Loucy (cell line): ENCODE results near the gene NFATC1.

Source experiments
- H2AFZ ChIP-seq: fragments of 200-600 bp; sonication (generic); 2 replicates; pipeline ENCODE4 v1.6.0; 2016; ENCODE audit warnings: antibody characterized with exemption, mild to moderate bottlenecking, low read length, moderate library complexity
- H3F3A ChIP-seq: fragments of 200-600 bp; 2 replicates; pipeline ENCODE4 v1.6.0; 2016; ENCODE audit warnings: antibody characterized with exemption, low read depth, mild to moderate bottlenecking
- H3K27me3 ChIP-seq: fragments of 200-600 bp; sonication (generic); 2 replicates; pipeline ENCODE4 v1.6.1; 2014; ENCODE audit warnings: low read length, mild to moderate bottlenecking; ENCODE audit not compliant: insufficient read depth, poor library complexity, severe bottlenecking
- H3K36me3 ChIP-seq: fragments of 200-600 bp; sonication (generic); 2 replicates; pipeline ENCODE4 v1.6.1; 2016; ENCODE audit warnings: low read length; ENCODE audit not compliant: insufficient read depth
- H3K4me1 ChIP-seq: fragments of 200-600 bp; sonication (generic); 2 replicates; pipeline ENCODE4 v1.5.1; 2014; ENCODE audit warnings: low read length, mild to moderate bottlenecking; ENCODE audit not compliant: insufficient read depth, poor library complexity, severe bottlenecking
- H3K4me2 ChIP-seq: fragments of 200-600 bp; sonication (generic); 2 replicates; pipeline ENCODE4 v1.6.0; 2014; ENCODE audit warnings: antibody characterized with exemption, low read length, low read depth, mild to moderate bottlenecking; ENCODE audit not compliant: poor library complexity, severe bottlenecking
- H3K4me3 ChIP-seq: fragments of 200-600 bp; sonication (generic); 2 replicates; pipeline ENCODE4 v1.5.1; 2014; ENCODE audit warnings: low read length, mild to moderate bottlenecking, mixed read lengths; ENCODE audit not compliant: poor library complexity, severe bottlenecking
- H3K79me2 ChIP-seq: fragments of 200-600 bp; sonication (generic); 2 replicates; pipeline ENCODE4 v1.6.1; 2014; ENCODE audit warnings: low read length; ENCODE audit not compliant: insufficient read depth
- H3K9ac ChIP-seq: fragments of 200-600 bp; sonication (generic); 2 replicates; pipeline ENCODE4 v1.6.0; 2014; ENCODE audit warnings: mild to moderate bottlenecking, low read depth, low read length, moderate library complexity; ENCODE audit not compliant: poor library complexity, severe bottlenecking
- H3K9me2 ChIP-seq: fragments of 200-600 bp; sonication (generic); replicated peaks from 2 replicates; pipeline ENCODE4 v1.6.1; 2016; ENCODE audit warnings: low read depth, low read length, mixed read lengths
- H3K9me3 ChIP-seq: fragments of 200-600 bp; sonication (generic); 2 replicates; pipeline ENCODE4 v1.6.1; 2014; ENCODE audit warnings: mild to moderate bottlenecking, antibody characterized with exemption, low read length, low read depth; ENCODE audit not compliant: insufficient read depth
- H4K20me1 ChIP-seq: fragments of 200-600 bp; sonication (generic); 2 replicates; pipeline ENCODE4 v1.6.0; 2014; ENCODE audit warnings: antibody characterized with exemption, low read length, mild to moderate bottlenecking; ENCODE audit not compliant: insufficient read depth, poor library complexity, severe bottlenecking
- CTCF ChIP-seq: fragments of 200-600 bp; sonication (generic); conservative IDR thresholded peaks from 2 replicates; pipeline ENCODE4 v1.5.1; 2014; ENCODE audit warnings: mild to moderate bottlenecking, antibody characterized with exemption, low read length
- EZH2phosphoT487 ChIP-seq: fragments of 200-600 bp; IDR thresholded peaks from 2 replicates; pipeline ENCODE4 v1.6.1; 2018; ENCODE audit warnings: antibody characterized with exemption, mild to moderate bottlenecking, moderate library complexity, borderline replicate concordance

The NFATC1 gene

GRCh38 chr18:79560861-79561210, 165.1 kb downstream of the NFATC1 start:
- Histone ChIP-seq H3K4me2 (no peak overlapping the region), H3K79me2 (no peaks in the 10 kb centered on the region), H3K4me3 (no peak overlapping the region), H3K9ac (no peak overlapping the region), H3K27me3 (no peaks in the 10 kb centered on the region), H3K4me1 (no peaks in the 10 kb centered on the region), H4K20me1 (no peaks in the 10 kb centered on the region), H3F3A (no peaks in the 10 kb centered on the region), H3K9me2 (no peaks in the 10 kb centered on the region), H2AFZ (no peak overlapping the region), H3K36me3 (no peaks in the 10 kb centered on the region), H3K9me3 (peaks cover 14% of the 10 kb centered on the region; the same call in 1 of the 2 replicates)
- TF ChIP-seq CTCF = no peak
- TF ChIP-seq EZH2phosphoT487 = no peak

- Histone ChIP-seq H3K36me3 (no peaks in the 10 kb centered on the region), H4K20me1 (no peaks in the 10 kb centered on the region), H3F3A (no peaks in the 10 kb centered on the region), H2AFZ (no peak overlapping the region), H3K27me3 (no peaks in the 10 kb centered on the region), H3K79me2 (no peaks in the 10 kb centered on the region), H3K9me3 (peaks cover 15% of the 10 kb centered on the region; the same call in 1 of the 2 replicates), H3K9ac (no peak overlapping the region), H3K4me1 (no peaks in the 10 kb centered on the region), H3K4me2 (no peak overlapping the region), H3K4me3 (no peak overlapping the region), H3K9me2 (no peaks in the 10 kb centered on the region)
- TF ChIP-seq EZH2phosphoT487 = no peak
- no peak for TF ChIP-seq CTCF
Observed at GRCh38 chr18:79563949-79564348, 168.2 kb downstream of the NFATC1 start.

- no peak overlapping the region for H2AFZ ChIP-seq
- H3K79me2 ChIP-seq = no peaks in the 10 kb centered on the region
- H3K9ac ChIP-seq = no peak overlapping the region
- H3K9me3 ChIP-seq = peaks cover 11% of the 10 kb centered on the region; the same call in 1 of the 2 replicates
- H3K27me3 ChIP-seq = no peaks in the 10 kb centered on the region
- no peaks in the 10 kb centered on the region for H3K36me3 ChIP-seq
- no peak overlapping the region for H3K4me3 ChIP-seq
- H3K9me2 ChIP-seq = no peaks in the 10 kb centered on the region
- H4K20me1 ChIP-seq = no peaks in the 10 kb centered on the region
- no peak for TF ChIP-seq CTCF
- no peak for TF ChIP-seq EZH2phosphoT487
- no peaks in the 10 kb centered on the region for H3K4me1 ChIP-seq
- no peaks in the 10 kb centered on the region for H3F3A ChIP-seq
- no peak overlapping the region for H3K4me2 ChIP-seq
Observed at GRCh38 chr18:79564441-79564840, 168.7 kb downstream of the NFATC1 start.
